ENCODE data around the gene PTGDS. TPM values are rescaled to one million over a fixed set of nuclear protein-coding genes. Genes with fewer than 3 reads are reported as not detected.

PTGDS gene
- total and polyA plus RNA-seq, 9 of the 15 experiments (the other 6 are each of a cell fraction or from before 2014, with no cell fraction given), result 0.46 to 7.1 (median 2.0) TPM

DNA sequence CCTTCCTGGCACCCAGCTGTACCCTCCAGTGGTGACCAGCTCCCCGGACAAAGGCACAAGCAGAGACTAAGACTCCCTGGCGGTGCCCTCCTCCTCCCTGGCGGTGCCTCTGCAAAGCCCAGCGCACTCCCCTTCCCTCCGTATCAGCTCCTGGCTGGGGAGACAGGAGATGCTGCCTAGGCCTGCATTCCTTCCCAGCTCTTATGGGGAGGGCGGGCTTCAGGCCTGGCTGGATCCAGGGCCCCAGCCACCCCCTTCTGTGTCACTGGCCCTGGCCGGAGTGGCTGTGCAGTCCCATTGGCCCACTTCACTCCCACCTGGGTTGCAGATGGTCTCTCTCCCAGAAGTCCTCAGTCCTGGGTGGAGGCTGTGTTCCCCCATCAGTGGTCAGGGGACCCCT, 18.8 kb upstream of the PTGDS start:
- peaks cover 7 to 72% of the 10 kb centered on the region in 2 experiments; a peak in 3 of 5 replicates for H3K4me1 ChIP-seq (replicated peaks in 1 of 2; ENCODE audit: control insufficient read depth in 2 of 2, insufficient read depth in 2 of 2, low read length in 2 of 2)
- TF ChIP-seq KLF13 (tag; IDR thresholded peaks at IDR 0.05; ENCODE audit: borderline replicate concordance, low read depth), result no peak
- TF ChIP-seq ZNF224 (CRISPR knock-in tag; IDR thresholded peaks at IDR 0.05), result no peak
- no peak for TF ChIP-seq TAF9B (IDR thresholded peaks at IDR 0.05; ENCODE audit: partially characterized antibody)
- TF ChIP-seq, protein P1, sequence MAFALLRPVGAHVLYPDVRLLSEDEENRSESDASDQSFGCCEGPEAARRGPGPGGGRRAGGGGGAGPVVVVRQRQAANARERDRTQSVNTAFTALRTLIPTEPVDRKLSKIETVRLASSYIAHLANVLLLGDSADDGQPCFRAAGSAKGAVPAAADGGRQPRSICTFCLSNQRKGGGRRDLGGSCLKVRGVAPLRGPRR (CRISPR knock-in tag; IDR thresholded peaks at IDR 0.05), result no peak
- TF ChIP-seq YY1 (IDR thresholded peaks at IDR 0.05; ENCODE audit: borderline replicate concordance in 1 of 3, control insufficient read depth in 1 of 3, extremely low read depth in 1 of 3, insufficient read depth in 3 of 3, insufficient read length in 1 of 3, insufficient replicate concordance in 2 of 3, low read depth in 1 of 3, low read length in 2 of 3), result no peak
- TF ChIP-seq PHB2 (IDR thresholded peaks at IDR 0.05; ENCODE audit: low read depth), result no peak
- TF ChIP-seq NFXL1 (CRISPR knock-in tag; IDR thresholded peaks at IDR 0.05), result no peak
- no peak for TF ChIP-seq HMGN3 (IDR thresholded peaks at IDR 0.05; ENCODE audit: borderline replicate concordance, extremely low read depth, insufficient read length, low read depth, low read length)
- TF ChIP-seq, protein P2, sequence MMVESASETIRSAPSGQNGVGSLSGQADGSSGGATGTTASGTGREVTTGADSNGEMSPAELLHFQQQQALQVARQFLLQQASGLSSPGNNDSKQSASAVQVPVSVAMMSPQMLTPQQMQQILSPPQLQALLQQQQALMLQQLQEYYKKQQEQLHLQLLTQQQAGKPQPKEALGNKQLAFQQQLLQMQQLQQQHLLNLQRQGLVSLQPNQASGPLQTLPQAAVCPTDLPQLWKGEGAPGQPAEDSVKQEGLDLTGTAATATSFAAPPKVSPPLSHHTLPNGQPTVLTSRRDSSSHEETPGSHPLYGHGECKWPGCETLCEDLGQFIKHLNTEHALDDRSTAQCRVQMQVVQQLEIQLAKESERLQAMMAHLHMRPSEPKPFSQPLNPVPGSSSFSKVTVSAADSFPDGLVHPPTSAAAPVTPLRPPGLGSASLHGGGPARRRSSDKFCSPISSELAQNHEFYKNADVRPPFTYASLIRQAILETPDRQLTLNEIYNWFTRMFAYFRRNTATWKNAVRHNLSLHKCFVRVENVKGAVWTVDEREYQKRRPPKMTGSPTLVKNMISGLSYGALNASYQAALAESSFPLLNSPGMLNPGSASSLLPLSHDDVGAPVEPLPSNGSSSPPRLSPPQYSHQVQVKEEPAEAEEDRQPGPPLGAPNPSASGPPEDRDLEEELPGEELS (CRISPR knock-in tag; IDR thresholded peaks at IDR 0.05; ENCODE audit: borderline replicate concordance), result no peak
- TF ChIP-seq, protein P3, sequence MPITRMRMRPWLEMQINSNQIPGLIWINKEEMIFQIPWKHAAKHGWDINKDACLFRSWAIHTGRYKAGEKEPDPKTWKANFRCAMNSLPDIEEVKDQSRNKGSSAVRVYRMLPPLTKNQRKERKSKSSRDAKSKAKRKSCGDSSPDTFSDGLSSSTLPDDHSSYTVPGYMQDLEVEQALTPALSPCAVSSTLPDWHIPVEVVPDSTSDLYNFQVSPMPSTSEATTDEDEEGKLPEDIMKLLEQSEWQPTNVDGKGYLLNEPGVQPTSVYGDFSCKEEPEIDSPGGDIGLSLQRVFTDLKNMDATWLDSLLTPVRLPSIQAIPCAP (CRISPR knock-in tag; IDR thresholded peaks at IDR 0.05; ENCODE audit: borderline replicate concordance), result no peak
- no peak for TF ChIP-seq HNRNPH1 (optimal IDR thresholded peaks at IDR 0.05; ENCODE audit: low read depth, low read length)
- no peak for TF ChIP-seq ATF7 (IDR thresholded peaks at IDR 0.05)
- no peak for TF ChIP-seq CC2D1A (IDR thresholded peaks at IDR 0.05)
- TF ChIP-seq LARP7 (IDR thresholded peaks at IDR 0.05), result no peak
- TF ChIP-seq DDX20 (tag; IDR thresholded peaks at IDR 0.05; ENCODE audit: low read depth), result no peak
- TF ChIP-seq XRCC4 (IDR thresholded peaks at IDR 0.05; ENCODE audit: extremely low read depth, insufficient read depth, insufficient read length), result no peak

More for the DNA sequence above, 18.8 kb upstream of the PTGDS start:
- Histone ChIP-seq H3K27ac (ENCODE audit: extremely low read depth, low read depth, low read length) (no peak overlapping the region), H3K4me2 (ENCODE audit: insufficient read depth, low read length) (no peak overlapping the region), H2AFZ (ENCODE audit: low read depth, low read length) (no peak overlapping the region), H3K36me3 (ENCODE audit: control insufficient read depth, insufficient read depth, low read length) (no peaks in the 10 kb centered on the region), H4K20me1 (replicated peaks; ENCODE audit: control insufficient read depth, insufficient read depth, low read length) (0 out of 2 replicates have a peak, but pooled peaks cover 4% of the 10 kb centered on the region), H3K79me2 (ENCODE audit: control insufficient read depth, insufficient read depth, low read length) (no peaks in the 10 kb centered on the region), H3K4me3 (no peak overlapping the region), H3K9me1 (ENCODE audit: control insufficient read depth, insufficient read depth, low read length) (no peaks in the 10 kb centered on the region), H3K9me3 (replicated peaks; ENCODE audit: control insufficient read depth, insufficient read depth, low read depth, low read length) (no peaks in the 10 kb centered on the region), H3K9ac (ENCODE audit: insufficient read depth in 1 of 2, low read depth in 2 of 2, low read length in 2 of 2) (peak overlapping the region in 1 of 2 experiments; percentile 76; a peak in 2 of 4 replicates), H3K27me3 (ENCODE audit: control insufficient read depth in 2 of 2, insufficient read depth in 2 of 2, low read length in 2 of 2) (peaks cover 2 to 7% of the 10 kb centered on the region in 2 experiments; a peak in 3 of 5 replicates)
- CTCF ChIA-PET (ENCODE audit: low intra/inter-chr PET ratio), result no interaction called here
- in situ Hi-C loops (cut with MboI), result no loop called here
- WGBS (ENCODE audit: insufficient coverage, low coverage, missing lambda C conversion rate), result 32% methylated on average over 7 of the region's 7 CpGs
- POLR2A ChIA-PET, result interaction anchor here (0.6 to 0.7 kb wide), 2 partner anchors 23 to 100 kb away, joined by 3 to 6 read pairs; no protein-coding TSS in a partner anchor
- ATAC-seq (no peak), DNase-seq (ENCODE audit: extremely low read depth in 1 of 4, low spot score in 3 of 4) (no peak), FAIRE-seq (no peak)
- intact Hi-C loops (cut with micrococcal nuclease), result no loop called here
- no TSS peak for BruUV-seq (replicated peaks)
